HepG2 (cell line): ENCODE data around the gene TPST2. TPM values are rescaled to one million over a fixed set of nuclear protein-coding genes. Genes with fewer than 3 reads are reported as not detected.

Experiments used
- ATAC-seq: fragments of 200-7000 bp; cut with Tn5 transposase; 3 replicates; pipeline ENCODE4 v1.9.1; 2020; ENCODE audit warnings: mild to moderate bottlenecking, moderate library complexity
- BruUV-seq: library from RNA; stranded (reverse); fragments of 400-500 nt; replicated peaks from 2 replicates; lab custom pipeline; 2021; lab: Mats Ljungman, UMichigan
- CTCF ChIA-PET: fragments of 300-600 bp; formaldehyde crosslinking; extraction: SDS; loops from one replicate; lab custom pipeline; 2021; ENCODE audit warnings: low total read pairs, inconsistent platforms, low intra/inter-chr PET ratio; lab: Yijun Ruan, JAX
- POLR2A ChIA-PET: fragments of 350-600 bp; sonication (Branson Sonifier 250); formaldehyde crosslinking; loops from one replicate; lab custom pipeline; 2020; ENCODE audit warnings: antibody characterized with exemption, inconsistent platforms; lab: Yijun Ruan, JAX
- DNase-seq: peaks from one replicate; pipeline ENCODE4 v3.0.0-alpha.2; 2015; ENCODE audit warnings: low spot score
- FAIRE-seq: peaks from 3 replicates; lab custom pipeline; 2011; peaks lifted over from hg19 to GRCh38; lab: Jason Lieb, UNC
- H2AFZ ChIP-seq: one replicate; pipeline ENCODE4 v1.6.1; 2011; ENCODE audit warnings: low read length, inconsistent platforms
- H3K27ac ChIP-seq: fragments of 300-600 bp; 3 replicates; pipeline ENCODE4 v1.8.0; 2011; ENCODE audit warnings: mixed run types, mild to moderate bottlenecking, mixed read lengths, low read length, inconsistent platforms; ENCODE audit not compliant: insufficient read depth; ENCODE audit errors: extremely low read length
- H3K27me3 ChIP-seq, 2 experiments: fragments of 200-600 bp in 1 of 2; 2 replicates in 1 of 2; 3 replicates in 1 of 2; pipeline versions ENCODE4 v1.6.0 to v1.8.0; 2011; ENCODE audit warnings: low read length in 2 of 2, mild to moderate bottlenecking in 2 of 2, moderate library complexity in 2 of 2, inconsistent platforms in 1 of 2; ENCODE audit not compliant: insufficient read depth in 2 of 2, control insufficient read depth in 1 of 2
- H3K36me3 ChIP-seq, 2 experiments: fragments of 200-600 bp in 1 of 2; replicated peaks in 1 of 2; 2 replicates in 1 of 2; 3 replicates in 1 of 2; pipeline versions ENCODE4 v1.5.1 to v1.8.0; 2011; ENCODE audit warnings: low read length in 2 of 2, inconsistent platforms in 1 of 2; ENCODE audit not compliant: insufficient read depth in 2 of 2, control insufficient read depth in 1 of 2
- H3K4me1 ChIP-seq: 2 replicates; pipeline ENCODE4 v1.5.1; 2012; ENCODE audit warnings: low read length, inconsistent platforms; ENCODE audit not compliant: insufficient read depth
- H3K4me2 ChIP-seq: 2 replicates; pipeline ENCODE4 v1.6.0; 2011; ENCODE audit warnings: low read depth, low read length, inconsistent platforms
- H3K4me3 ChIP-seq, 3 experiments: fragments of 200-600 bp in 1 of 3; sonication (generic), shearing (Covaris generic) in 1 of 3; replicated peaks in 1 of 3; 2 replicates each; pipeline ENCODE4 v1.5.1; 2011 to 2016; ENCODE audit warnings: low read length in 3 of 3, inconsistent platforms in 2 of 3, low read depth in 2 of 3, mild to moderate bottlenecking in 2 of 3, control low read depth in 1 of 3, mixed read lengths in 1 of 3; ENCODE audit not compliant: insufficient read depth in 1 of 3
- H3K79me2 ChIP-seq: one replicate; pipeline ENCODE4 v1.6.1; 2011; ENCODE audit warnings: low read length, inconsistent platforms; ENCODE audit not compliant: insufficient read depth
- H3K9ac ChIP-seq: 2 replicates; pipeline ENCODE4 v1.6.0; 2011; ENCODE audit warnings: mild to moderate bottlenecking, low read depth, low read length, inconsistent platforms; ENCODE audit not compliant: insufficient read depth
- H3K9me3 ChIP-seq: 2 replicates; pipeline ENCODE4 v1.5.1; 2012; ENCODE audit warnings: mild to moderate bottlenecking, low read length
- H4K20me1 ChIP-seq: 2 replicates; pipeline ENCODE4 v1.6.0; 2011; ENCODE audit warnings: inconsistent platforms, mild to moderate bottlenecking, low read length, moderate library complexity; ENCODE audit not compliant: insufficient read depth
- BRD4 ChIP-seq: sonication (generic); formaldehyde crosslinking; IDR thresholded peaks from 2 replicates; pipeline ENCODE4 v1.4.0; 2020; ENCODE audit warnings: missing genetic modification reagents
- CBX2 ChIP-seq, 2 experiments: fragments of 200-600 bp in 1 of 2; sonication (generic); formaldehyde crosslinking in 1 of 2; IDR thresholded peaks; 2 replicates each; pipeline versions ENCODE4 v1.7.0 to v1.8.1; 2018 to 2022; ENCODE audit warnings: low read depth in 2 of 2, low read length in 1 of 2, mild to moderate bottlenecking in 1 of 2, missing genetic modification reagents in 1 of 2
- NFE2L2 ChIP-seq: fragments of 150-350 bp; IDR thresholded peaks from 2 replicates; pipeline ENCODE4 v1.6.1; 2014; ENCODE audit warnings: low read length
- NFYB ChIP-seq: sonication (generic); formaldehyde crosslinking; IDR thresholded peaks from 2 replicates; pipeline ENCODE4 v1.4.0; 2020; ENCODE audit warnings: missing genetic modification reagents
- NPAS2 ChIP-seq: sonication (generic); formaldehyde crosslinking; IDR thresholded peaks from 2 replicates; pipeline ENCODE4 v1.8.0; 2022; ENCODE audit warnings: mild to moderate bottlenecking, missing genetic modification reagents, borderline replicate concordance
- PHF5A ChIP-seq: IDR thresholded peaks from one replicate; pipeline ENCODE4 v1.6.1; 2018; ENCODE audit warnings: low read depth, missing genetic modification reagents; ENCODE audit not compliant: unreplicated experiment
- POGZ ChIP-seq: sonication (generic); formaldehyde crosslinking; IDR thresholded peaks from 2 replicates; pipeline ENCODE4 v1.4.0; 2020; ENCODE audit warnings: mild to moderate bottlenecking, missing genetic modification reagents
- REL ChIP-seq: sonication (generic); formaldehyde crosslinking; conservative IDR thresholded peaks from 2 replicates; pipeline ENCODE4 v1.8.0; 2022; ENCODE audit warnings: mild to moderate bottlenecking, missing genetic modification reagents, moderate library complexity
- SKI ChIP-seq: fragments of 450-650 bp; IDR thresholded peaks from one replicate; pipeline ENCODE4 v1.6.1; 2018; ENCODE audit warnings: mild to moderate bottlenecking; ENCODE audit not compliant: partially characterized antibody
- STAG1 ChIP-seq: sonication (generic); formaldehyde crosslinking; IDR thresholded peaks from 2 replicates; pipeline ENCODE4 v1.4.0; 2020; ENCODE audit warnings: missing genetic modification reagents
- TRIM24 ChIP-seq: sonication (generic); formaldehyde crosslinking; IDR thresholded peaks from 2 replicates; pipeline ENCODE4 v1.8.0; 2022; ENCODE audit warnings: mild to moderate bottlenecking, missing genetic modification reagents
- ZFP62 ChIP-seq: sonication (generic); formaldehyde crosslinking; IDR thresholded peaks from 2 replicates; pipeline ENCODE4 v1.4.0; 2020; ENCODE audit warnings: missing genetic modification reagents
- ZNF138 ChIP-seq: sonication (generic); formaldehyde crosslinking; IDR thresholded peaks from 2 replicates; pipeline ENCODE4 v1.5.0; 2020; ENCODE audit warnings: mild to moderate bottlenecking, low read depth, missing genetic modification reagents
- ZNF382 ChIP-seq: sonication (generic); formaldehyde crosslinking; IDR thresholded peaks from 2 replicates; pipeline ENCODE4 v1.5.0; 2020; ENCODE audit warnings: missing genetic modification reagents, mild to moderate bottlenecking, borderline replicate concordance
- ZNF629 ChIP-seq: sonication (generic); formaldehyde crosslinking; conservative IDR thresholded peaks from 2 replicates; pipeline ENCODE4 v1.5.0; 2020; ENCODE audit warnings: missing genetic modification reagents
- ZNF687 ChIP-seq: sonication (generic); formaldehyde crosslinking; IDR thresholded peaks from 2 replicates; pipeline ENCODE4 v1.5.1; 2020; ENCODE audit warnings: mild to moderate bottlenecking, missing genetic modification reagents, moderate library complexity
- WGBS: methylation state at CpG from one replicate; pipeline ENCODE4 v1.1.6; 2017; ENCODE audit warnings: low lambda C conversion rate; 5-methylcytosine and 5-hydroxymethylcytosine counted together
- in situ Hi-C: cut with HindIII; loops from 2 replicates; pipeline ENCODE4 v1.10.0; 2017; ENCODE audit warnings: low pct_unique_long_range_greater_than_20kb; ENCODE audit not compliant: extremely low pct_ligation_motif_present
- intact Hi-C: fragments of 100-400 bp; cut with micrococcal nuclease; formaldehyde crosslinking; loops from one replicate; pipeline ENCODE4 v1.10.0; 2022; ENCODE audit not compliant: unreplicated experiment
- polyA plus RNA-seq, 8 experiments: library from polyadenylated mRNA; depleted of rRNA in 3 of 8; stranded (reverse) in 7 of 8; unstranded in 1 of 8; fragments of >200 nt; fragmentation: Illumina TruSeq in 4 of 8; extraction: Trizol in 4 of 8; gene quantifications; 2 replicates each; pipeline versions ENCODE4 v1.2.1 to v1.2.3, GENCODE V29; 2011 to 2016; ENCODE audit warnings: low read depth in 4 of 8, missing spikeins in 1 of 8, mixed read lengths in 1 of 8; ENCODE audit not compliant: insufficient read depth in 1 of 8
- total RNA-seq, 5 experiments: library from RNA; depleted of rRNA; stranded (reverse); fragments of >200 nt; fragmentation: Illumina TruSeq; extraction: Trizol; gene quantifications; 2 replicates each; pipeline ENCODE4 v1.2.3, GENCODE V29; 2016; ENCODE audit warnings: low read depth in 1 of 5
- TF ChIP-seq, protein P1 (sequence below): IDR thresholded peaks from 2 replicates; pipeline ENCODE4 v1.6.1; 2012; ENCODE audit warnings: inconsistent platforms

TPST2 gene
- total and polyA plus RNA-seq, 2 of the 13 experiments (the other 11 are each of a cell fraction or from before 2014, with no cell fraction given): 15.2 to 23.8 TPM

DNA sequence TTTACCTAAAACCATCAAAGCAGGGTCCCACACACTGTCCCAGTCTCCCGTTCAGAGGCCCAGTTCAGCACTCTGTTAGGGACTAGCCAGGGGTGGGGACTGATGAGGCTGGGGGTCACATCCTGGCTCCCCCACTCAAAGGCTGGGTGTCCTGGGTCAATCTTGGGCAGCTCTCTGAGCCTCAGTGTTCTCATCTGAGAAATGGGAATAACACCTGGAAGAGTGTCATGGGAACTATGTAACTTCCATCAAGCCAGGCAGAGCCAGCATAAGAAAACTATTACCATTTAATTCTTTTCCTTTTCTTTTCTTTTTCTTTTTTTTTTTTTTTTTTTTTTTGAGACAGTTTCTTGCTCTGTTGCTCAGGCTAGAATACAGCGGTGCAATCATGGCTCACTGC is 38.4 kb downstream of the TPST2 start:
- CTCF ChIA-PET: no interaction called here
- POLR2A ChIA-PET: no interaction called here

DNA sequence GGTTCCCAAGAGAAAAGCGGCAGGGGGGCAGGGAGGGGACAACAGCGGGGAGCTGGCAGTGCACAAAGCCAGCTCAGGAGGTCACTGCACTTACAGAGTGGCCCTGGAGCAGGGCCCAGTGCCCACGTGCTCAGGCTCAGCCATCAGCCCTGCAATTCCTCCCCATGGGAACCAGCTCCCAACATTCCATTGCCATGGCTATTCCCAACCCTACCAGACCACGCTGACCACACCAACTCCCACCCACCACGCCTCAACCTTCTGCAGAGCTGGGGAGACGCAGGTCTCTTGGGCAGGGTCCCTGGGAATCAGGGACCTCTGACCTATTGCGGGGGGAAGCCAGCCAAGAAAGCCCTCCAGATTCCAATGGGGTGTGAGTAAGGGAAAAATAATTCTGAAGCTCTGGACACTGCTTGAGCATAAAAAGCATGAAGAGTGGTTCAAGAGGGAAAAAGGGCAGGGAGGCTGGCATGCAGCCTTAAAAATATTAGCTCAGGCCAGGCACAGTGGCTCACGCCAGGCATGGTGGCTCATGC is 39.4 kb downstream of the TPST2 start:
- 73% methylated on average over 7 of the region's 8 CpGs for WGBS
- Histone ChIP-seq H3K9me3 (no peaks in the 10 kb centered on the region), H4K20me1 (no peaks in the 10 kb centered on the region), H3K79me2 (no peaks in the 10 kb centered on the region), H3K4me3 (no peak overlapping the region), H3K9ac (no peak overlapping the region), H3K36me3 (no peaks in the 10 kb centered on the region), H3K4me1 (peaks cover 15% of the 10 kb centered on the region), H3K27me3 (no peaks in the 10 kb centered on the region), H3K27ac (peak overlapping the region; percentile 48), H2AFZ (no peak overlapping the region), H3K4me2 (no peak overlapping the region)
- peak; percentile 17 for DNase-seq
- ChIA-PET POLR2A (no interaction called here), CTCF (no interaction called here)
- BruUV-seq: no TSS peak
- no peak for FAIRE-seq
- intact Hi-C loops (no loop called here), in situ Hi-C loops (no loop called here)
- peak; percentile 91 for ATAC-seq
- TF ChIP-seq STAG1 (CRISPR knock-in tag) (no peak), NFYB (no peak), CBX2 (IDR thresholded peaks at IDR 0.05; ENCODE audit: low read depth, low read length) (no peak), CBX2 (CRISPR knock-in tag; IDR thresholded peaks at IDR 0.05; ENCODE audit: low read depth) (no peak), BRD4 (CRISPR knock-in tag) (no peak), NPAS2 (CRISPR knock-in tag) (no peak), NFE2L2 (no peak), SKI (no peak), POGZ (CRISPR knock-in tag) (no peak), ZFP62 (CRISPR knock-in tag) (no peak), ZNF138 (CRISPR knock-in tag) (no peak), ZNF382 (CRISPR knock-in tag) (no peak), PHF5A (no peak), ZNF687 (CRISPR knock-in tag) (peak; percentile 48), REL (CRISPR knock-in tag) (no peak)
- TF ChIP-seq, protein P1, sequence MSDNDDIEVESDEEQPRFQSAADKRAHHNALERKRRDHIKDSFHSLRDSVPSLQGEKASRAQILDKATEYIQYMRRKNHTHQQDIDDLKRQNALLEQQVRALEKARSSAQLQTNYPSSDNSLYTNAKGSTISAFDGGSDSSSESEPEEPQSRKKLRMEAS: peak; percentile 63

More for the DNA sequence above, 38.4 kb downstream of the TPST2 start:
- H3K79me2 ChIP-seq: no peaks in the 10 kb centered on the region
- H3K4me1 ChIP-seq: peaks cover 15% of the 10 kb centered on the region
- H3K4me3 ChIP-seq: no peak overlapping the region
- intact Hi-C loops: no loop called here
- peak; percentile 83 for TF ChIP-seq ZNF629
- no peak for TF ChIP-seq TRIM24
- DNase-seq (no peak), FAIRE-seq (no peak), ATAC-seq (no peak)
- in situ Hi-C loops: no loop called here
- H3K4me2 ChIP-seq: no peak overlapping the region
- H3K9me3 ChIP-seq: no peaks in the 10 kb centered on the region
- no peak overlapping the region for H2AFZ ChIP-seq
- no peaks in the 10 kb centered on the region for H4K20me1 ChIP-seq
- BruUV-seq: no TSS peak
- WGBS: 94% methylated on average over 2 of the region's 2 CpGs
- H3K9ac ChIP-seq: no peak overlapping the region
- no peaks in the 10 kb centered on the region for H3K36me3 ChIP-seq
- H3K27ac ChIP-seq: no peak overlapping the region
- H3K27me3 ChIP-seq: no peaks in the 10 kb centered on the region
